CD4-positive, alpha-beta T cell treated with Interleukin-10 for 1 hour (primary cell): ENCODE measurements around the gene SLC22A23.

Experiments used
- DNase-seq: peaks from one replicate; pipeline ENCODE4 v3.0.0-alpha.2; 2020

Gene SLC22A23

DNA sequence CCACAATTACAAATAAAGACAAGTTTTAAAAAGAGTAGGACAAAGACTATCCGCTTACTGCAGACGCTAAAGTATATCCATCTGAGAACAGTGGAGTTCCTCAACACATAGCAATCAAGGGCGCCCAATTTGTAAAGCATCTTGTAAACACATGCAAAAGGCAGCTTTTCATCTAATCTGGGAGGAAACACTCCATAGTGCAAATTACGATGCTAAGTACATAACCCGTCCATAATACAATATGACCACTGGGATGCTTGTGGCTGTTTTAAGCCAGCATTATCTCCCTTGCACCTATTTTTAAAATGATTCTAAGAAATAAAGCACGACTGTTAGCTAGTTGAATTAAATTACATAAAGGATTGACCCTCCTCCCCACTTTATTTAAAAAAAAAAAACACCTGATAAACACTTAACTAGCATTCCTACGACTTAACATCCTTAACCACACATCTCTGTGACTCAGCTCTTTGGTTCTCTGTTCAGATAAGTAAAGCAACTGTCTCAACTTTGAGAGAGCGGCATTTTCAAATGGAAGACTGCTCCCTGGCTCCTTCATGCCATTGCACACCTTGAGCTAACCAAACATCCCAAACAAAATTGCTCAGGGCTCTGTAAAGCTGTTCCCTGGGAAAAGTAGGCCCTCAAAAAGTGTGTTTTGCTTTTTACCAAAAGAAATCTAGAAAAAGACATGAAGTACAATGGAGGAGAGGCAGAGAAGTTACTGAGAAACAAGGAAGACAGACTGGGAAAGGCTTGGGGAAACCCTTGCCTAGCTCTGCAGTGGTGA, 14.2 kb downstream of the SLC22A23 start:
- DNase-seq: no peak

DNA sequence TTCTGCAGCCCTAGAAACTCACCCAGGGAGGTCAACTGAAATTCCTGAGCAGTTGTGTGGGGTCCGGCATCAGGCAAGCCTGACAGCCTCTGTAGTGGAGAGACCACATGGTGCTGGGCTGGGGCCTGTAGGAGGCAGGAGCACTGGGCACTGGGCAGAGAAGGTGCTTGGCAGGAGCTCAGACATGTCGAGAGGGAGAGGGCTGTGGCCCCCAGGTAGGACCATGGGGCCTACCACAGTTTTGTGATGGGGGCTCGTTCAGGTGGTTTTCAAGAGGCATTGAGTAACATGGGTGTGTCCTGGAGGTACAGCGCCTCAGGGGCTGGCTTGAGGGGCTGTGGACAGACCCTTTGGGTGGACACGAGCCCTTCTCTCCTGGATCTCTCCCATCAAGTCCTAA, 15.9 kb downstream of the SLC22A23 start:
- no peak for DNase-seq

DNA sequence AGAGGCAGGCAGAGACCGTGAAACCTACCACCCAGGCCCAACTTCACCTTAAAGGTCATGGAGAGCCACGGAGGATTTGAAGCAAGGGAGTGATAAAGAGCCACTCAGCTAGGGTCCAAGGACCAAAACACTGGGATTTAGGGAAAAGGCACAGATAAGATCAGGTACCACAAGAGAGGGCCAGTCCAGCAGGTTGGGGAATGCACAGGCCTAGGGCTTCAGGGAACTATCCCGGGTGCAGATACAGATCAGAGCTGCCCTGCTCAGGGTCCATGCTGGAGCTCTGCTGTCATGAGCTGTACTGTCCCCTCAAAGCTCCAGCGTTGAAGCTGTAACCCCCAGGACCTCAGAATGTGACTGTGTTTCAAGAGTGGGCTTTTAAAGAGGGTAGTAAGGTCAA, 16.9 kb downstream of the SLC22A23 start:
- DNase-seq: no peak

DNA sequence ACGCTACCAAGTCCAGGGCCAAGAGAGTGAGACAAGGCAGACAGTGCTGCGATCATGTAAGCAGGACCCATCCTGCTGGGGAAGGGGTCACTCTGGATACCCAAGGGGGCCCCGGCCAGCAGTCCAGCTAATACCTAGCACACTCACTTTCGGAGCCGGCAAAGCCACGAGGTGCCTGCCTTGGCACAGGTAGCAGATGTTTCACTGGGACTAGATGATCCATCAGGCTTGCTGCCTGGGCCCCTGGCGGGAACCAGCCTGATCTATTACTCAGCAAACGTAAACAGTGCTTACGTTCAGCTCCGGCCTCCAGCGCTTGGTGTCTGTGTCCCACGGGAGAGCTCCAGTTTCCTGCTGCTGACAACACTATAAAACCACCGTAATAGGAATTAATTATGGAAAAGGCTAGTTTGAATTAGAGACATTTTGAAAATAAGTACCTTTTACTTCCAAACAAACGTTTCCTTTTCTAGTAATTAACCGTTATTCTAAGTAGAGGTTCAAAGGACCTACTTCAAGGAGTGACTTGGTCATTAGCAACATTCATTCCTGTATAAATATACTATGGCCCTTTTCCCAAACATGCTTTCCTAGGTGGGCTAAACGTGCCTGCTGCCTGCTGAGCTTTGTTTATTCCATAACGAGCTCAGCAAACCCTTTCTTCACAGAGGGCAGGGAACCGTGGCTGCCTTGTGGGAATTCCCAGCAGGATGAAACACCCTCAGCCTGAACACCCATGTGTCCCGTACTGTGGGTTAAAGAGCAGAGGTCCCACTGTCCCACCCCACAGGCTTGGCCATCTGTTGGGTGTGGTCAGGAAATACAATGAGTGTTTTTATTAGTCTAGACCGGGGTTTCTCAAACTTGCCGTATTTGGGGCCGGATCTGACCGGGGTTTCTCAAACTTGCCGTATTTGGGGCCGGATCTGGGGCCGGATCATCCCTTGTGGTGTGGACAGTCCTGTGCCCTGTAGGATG, 18.4 kb downstream of the SLC22A23 start:
- no peak for DNase-seq

DNA sequence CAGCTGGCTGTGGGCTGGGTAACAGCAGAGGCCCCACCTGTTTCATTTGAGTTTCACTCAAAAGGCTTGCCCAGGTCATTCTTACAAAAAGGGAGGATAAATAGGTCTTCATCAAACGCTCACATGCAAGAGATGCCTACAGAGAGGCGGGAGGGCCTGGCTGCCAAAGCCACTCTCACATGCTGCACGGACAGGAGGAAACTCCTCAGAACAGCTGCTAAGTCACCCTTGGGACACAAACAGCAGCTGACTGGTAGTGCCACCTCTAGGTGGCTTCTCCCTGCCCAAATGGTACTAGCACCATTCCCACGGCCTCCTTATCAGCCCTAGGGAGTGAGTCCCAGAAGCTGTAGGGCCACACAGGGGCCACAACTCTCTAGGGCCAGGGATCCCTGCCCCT, 23.8 kb downstream of the SLC22A23 start:
- no peak for DNase-seq

DNA sequence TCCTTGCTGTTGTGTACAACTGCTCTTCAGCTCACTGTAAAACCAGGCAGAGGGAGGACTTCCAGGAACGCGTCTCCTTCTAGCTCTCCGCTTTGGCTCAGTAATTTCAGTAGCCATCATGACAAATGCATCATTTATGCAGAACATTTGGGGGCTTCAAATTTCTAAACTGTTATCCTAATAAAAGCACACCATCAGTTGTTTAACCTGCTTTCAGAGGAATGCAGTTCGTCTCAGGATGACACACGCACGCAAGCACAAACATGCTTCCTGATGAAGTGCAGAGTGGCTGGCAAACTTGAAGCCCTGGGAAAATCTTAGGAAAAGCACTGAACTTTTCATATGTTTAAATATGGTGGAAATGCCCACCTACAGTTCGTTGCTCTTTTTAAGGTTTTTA, 24.4 kb downstream of the SLC22A23 start:
- no peak for DNase-seq

DNA sequence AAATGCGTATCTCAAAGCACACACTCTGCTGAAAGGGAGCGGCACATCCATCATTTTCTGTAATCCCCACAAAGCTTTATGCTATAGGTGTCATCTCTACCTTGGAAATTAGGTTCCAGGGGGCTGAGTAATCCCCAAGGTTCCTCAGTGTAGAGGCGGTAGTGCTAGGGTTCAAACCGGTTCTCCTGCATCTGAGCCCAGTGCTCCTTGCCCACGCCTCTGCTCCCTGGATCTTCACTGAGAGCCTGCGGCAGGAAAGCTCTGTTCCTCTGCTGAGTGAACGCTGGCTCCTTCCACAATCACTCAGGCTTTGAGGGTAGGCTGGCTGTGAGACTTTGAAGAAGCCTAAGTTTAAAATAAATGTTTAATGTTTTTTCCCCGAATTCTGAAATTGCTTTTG, 24.9 kb downstream of the SLC22A23 start:
- no peak for DNase-seq

DNA sequence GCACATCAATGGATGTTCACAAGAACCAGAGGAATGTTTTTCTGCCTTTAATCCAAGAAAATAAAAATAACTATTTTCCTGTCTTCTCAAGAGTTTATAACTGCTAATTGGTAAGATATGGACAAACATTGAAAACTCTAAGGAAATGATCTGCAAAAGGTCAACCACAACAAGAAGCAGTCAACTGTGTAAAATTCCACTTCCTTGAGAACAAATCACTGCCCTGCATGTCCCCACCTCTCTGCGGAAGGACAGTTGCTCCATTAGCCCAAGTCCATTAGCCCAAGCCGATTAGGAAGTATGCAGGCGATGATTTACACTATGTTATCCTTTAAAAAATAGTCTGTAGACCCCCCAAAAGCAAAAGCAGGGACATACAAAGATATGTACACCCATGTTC, 27.6 kb downstream of the SLC22A23 start:
- no peak for DNase-seq

DNA sequence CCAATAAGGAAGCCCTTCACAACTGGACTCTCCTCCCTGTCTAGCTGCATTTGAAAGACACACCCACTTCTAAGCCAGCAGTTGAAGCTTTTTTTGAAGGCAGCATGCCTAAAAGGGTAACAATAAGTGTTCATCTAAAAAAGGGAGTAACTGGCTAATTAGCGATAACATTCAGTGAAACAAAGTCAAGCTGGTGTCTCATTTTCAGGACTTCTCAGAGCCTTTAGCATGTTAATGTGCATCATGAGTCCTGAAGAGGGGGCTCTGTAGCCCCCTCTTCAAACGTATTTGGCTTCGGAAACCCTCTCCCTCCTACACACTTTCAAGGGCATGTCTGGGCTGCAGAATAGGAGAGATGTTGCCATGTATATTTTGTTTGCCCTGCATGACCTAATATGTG, 28.1 kb downstream of the SLC22A23 start:
- DNase-seq: no peak

DNA sequence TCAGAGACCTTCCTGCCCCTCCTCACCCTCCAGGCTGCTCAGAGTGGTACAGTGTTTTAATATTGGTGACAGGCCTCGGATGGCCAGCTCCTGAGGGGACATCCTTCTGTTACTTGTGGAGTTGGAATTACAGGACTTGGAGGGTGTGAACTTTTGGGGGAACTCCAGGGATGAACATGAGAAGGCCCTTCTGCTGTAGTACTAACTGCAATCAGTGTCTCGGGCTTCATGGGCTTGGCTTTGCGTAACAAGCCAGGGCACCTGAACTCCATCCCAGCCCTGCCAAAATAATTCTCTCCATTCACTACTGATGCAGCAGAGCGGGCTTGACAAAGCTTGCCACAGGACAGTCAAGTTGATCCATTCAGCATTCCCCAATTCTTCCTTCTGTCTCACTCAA, 28.6 kb downstream of the SLC22A23 start:
- DNase-seq: no peak

DNA sequence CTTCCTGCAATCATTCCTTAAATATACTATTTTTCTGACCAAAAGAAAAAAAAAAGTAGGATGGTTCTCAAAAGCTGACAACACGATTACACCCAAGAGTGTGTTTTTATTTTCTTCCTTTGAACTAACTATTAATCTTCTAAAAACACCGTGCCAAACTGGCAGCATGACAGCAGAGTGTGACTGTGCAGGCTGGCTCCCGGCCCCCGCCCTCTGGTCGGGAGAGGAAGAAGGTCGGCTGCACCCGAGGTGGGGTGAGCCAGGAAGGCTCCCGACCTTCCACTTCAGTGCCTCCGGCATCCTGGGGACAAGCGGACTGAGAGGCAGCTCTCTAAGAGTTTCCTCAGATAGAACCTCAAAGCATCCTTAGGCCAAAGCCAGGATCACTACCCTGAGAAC, 29.2 kb downstream of the SLC22A23 start:
- no peak for DNase-seq

DNA sequence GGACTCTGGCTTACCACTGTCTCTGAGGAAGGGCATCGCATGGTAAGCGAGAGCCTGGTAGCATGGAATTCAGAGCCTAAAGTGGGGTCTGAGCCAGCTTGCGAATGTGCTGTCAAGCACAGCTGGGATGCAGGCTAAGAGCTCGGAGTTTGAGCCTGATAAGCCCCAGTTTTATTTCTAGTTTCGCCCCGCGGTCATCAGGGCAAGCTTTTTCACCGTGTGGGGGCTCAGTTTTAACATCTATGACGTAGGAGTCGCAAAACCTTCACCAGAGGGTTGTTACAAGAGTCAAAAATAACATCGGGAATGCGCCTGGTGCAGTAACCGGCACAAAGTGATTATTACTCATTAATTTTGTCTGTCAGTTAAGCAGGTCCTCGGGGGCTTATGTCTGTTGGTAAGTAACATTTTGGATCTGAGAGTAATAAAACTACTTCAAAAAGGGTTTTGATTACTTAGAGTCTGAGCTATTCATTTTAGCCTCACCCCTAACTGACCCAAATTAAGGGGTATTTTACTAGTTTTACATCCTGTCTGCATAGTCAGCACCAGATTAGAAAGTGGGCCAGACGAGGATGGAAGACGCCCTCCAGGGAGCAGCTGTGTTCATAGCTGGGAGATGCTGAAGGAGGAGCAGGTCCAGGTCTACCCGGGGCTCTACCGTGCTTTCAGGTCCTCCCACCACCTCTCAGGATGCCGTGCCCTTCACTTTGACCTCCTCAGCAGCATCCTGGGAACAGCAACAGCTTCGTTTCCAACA, 29.7 kb downstream of the SLC22A23 start:
- no peak for DNase-seq

DNA sequence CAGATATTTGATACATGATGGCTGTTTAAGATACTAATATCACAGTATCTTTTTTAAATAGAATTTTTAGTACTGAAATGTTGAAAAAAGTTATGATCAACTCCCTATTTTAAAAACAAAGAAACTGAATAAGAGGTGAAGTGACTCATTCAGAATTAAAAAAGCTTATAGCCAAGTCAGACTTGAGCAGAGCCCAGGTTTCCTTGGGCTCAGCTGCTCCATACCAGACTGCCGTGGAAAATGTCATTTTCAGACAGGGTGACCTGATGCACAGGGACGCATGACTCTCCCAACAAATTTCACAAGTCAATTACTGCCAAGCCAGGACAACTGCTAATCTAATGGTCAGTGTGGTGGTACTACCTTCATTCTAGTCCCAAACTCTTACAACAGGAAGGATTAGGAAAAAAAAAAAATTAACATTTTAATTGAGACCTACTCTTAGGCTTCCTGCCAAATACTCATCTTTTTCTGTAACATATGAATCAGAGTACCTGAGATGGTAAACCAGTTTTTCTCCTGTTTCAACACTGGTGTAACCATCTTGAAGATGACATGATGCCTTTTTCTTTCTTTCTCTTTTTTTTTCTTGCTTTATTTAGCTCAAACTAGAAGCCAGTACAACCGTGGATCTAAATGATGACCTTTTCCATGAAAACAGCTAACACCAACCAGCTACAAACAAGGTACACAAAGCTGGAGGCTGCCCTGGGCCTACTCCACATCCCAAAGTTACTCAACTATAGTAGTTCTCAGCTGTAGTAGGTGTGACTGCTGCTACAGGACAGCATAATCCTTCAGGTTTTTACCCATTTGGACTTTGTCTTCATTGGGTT, 30.5 kb downstream of the SLC22A23 start:
- DNase-seq: no peak

DNA sequence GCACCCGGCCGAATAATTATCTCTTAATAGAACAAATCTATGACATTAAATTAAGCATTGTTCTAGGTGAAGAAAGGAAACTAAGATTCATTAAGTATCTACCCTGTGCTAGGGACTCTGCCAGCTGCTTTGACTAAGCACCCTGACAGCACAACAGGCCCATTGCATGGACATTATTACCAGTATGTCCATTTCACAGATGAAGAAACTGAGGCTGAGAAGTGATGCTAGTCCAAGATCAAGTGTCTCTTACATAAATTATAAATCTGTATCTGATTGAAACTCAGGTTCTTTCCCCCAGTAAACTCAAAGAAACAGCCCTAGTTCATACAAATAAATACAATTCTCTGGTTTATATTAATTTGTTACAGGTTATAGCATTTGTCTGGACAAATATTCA, 31.3 kb downstream of the SLC22A23 start:
- DNase-seq: no peak

DNA sequence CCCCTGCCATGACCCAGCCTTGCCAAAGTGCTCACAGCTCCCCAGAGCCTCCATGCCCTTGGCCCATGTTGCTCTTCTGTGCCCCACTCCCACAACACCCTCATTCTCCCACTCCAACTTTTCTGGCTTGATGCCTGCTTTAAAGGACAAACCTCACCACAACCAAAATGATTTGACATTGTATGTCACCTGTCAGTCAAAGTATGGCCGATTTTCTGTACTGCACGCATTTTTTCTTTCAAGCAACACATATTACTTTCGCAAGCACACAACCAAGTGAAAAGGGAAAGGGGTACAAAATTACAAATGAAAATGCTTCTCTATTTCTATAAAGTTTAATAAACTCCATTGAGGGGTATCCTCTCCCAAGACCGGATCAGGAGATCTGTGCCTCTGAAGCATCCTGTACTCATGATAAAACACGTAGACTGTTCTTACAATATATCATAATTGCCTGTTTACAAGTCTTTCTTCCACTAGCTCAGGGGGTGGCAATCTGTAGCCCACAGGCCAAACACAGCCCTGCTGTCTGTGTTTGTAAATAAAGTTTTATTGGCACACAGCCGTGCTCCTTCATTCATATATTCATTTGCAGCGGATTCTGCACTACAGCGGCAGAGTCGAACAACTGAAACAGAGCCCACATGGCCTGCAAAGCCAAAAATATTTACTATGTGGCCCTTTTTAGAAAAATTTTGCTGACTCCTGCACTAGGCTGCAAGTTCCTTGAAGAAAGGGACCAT, 32.5 kb downstream of the SLC22A23 start:
- no peak for DNase-seq

DNA sequence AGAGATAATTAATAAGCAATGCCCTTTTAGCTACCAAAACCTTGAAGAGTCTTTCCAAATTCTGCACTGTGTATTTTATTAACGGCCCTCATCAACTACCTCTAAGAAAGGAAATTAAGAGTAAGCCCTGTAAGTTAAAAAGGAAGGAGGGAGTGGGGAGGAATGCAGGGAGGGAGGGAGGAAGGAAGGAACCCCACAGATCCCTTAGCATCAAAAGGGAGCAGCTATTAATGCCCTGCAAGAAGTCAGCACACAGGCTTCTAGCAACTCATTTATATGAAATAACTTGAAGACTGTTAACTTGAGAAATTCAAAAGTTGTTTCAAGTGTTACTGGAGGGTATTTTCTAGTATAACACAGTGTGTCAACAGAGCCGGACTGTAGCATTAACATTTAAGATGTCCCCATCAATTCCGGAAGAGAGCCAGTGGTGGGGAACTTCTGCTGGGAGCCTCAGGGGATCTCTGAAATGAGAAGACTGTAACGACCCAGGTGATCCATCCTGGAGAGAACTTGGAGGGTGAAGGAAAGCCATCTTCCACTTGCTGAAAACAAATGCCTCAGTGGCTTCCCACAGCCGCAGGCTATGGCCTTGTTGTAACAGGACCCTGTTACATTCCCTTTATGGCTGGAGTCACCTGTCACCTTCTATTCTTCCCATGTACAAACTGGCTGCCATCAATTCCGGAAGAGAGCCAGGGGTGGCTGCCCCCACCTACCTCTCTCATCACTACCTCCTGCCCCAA, 33.2 kb downstream of the SLC22A23 start:
- DNase-seq: no peak

DNA sequence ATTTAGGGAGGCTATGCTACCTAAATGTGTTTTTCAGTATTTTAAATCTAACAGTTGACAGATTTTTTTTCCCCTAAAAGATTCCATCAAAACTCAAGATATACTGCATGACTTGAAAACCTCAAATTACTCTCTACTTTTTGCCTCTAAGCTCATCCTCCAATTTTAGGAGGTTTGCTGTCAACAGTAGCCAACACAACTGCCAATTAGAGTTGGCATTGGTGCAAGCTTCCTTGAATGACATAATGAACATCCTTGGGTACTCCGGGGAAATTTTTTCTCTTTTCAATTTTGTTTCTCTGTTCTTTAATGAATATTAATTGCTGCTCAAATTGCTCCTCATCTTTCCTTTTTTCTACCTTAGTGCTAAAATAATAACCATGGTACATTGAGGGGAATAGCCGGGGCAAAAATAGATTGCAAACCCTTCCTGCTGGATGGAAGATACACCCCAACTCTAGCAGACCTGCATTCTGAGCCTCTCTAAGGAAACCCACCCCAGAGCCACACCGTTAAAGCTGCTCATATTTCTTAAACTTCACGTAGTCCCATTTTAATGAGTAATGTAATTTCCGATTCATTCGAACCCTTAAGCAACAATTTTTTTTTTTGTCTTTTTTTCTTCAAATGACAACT, 34.3 kb downstream of the SLC22A23 start:
- DNase-seq: no peak

DNA sequence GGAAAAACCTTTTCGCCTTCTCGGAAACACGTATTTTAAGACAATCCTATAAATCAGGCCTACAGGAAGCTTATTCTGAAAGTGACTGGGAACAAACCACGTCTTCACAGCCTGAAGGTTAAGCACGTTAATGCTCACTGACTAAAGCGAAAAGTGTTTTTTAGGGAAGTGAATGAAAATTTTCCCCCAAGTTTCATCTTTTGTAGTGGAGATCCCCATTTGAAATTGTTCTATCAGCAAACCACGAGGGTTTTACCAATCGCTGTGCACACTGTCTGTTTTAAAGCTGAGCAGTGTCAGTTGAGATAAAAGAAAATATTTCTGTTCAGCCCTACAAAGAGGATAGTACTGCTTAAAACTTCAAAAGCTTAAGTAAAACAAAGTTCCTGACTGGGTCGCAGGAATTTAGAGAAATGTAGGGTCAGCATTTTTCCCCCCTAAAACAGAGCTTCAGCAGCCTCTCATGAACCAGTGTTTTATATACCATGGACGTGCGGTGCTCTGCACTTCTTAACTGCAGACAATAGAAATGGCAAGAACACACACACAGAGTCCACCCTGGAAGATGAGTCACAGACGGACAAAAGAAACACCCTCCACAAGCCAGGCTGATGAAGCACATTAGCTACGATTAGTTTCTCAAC, 34.9 kb downstream of the SLC22A23 start:
- DNase-seq: no peak

DNA sequence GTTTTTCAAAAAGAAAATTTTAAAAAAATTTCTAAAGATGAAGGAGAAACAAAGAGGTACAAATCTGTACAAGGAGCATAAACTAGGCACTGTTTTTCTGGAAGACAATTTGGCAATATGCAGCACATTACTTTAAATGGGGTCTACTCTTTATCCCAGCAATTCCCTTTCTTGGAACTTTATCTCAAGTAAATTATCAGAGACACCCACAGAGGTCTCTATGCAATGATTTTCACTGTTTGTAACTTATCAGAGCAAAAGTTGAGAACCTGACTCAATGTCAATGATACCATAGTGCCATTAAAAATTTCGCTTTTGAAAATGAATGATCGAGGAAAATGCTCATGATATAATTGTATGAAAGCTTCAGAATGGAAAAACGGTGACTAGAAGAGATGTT, 35.7 kb downstream of the SLC22A23 start:
- DNase-seq: no peak
